Activated CD4-positive, alpha-beta T cell treated with anti-CD3 and anti-CD28 coated beads, Interleukin-2, amount 10 ng/mL, durations not matched to agents 24 days and 14 days (primary cell): ENCODE results near the gene CST1. TPM values are rescaled to one million over a fixed set of nuclear protein-coding genes. Genes with fewer than 3 reads are reported as not detected.
"Not testable (repeated sequence)": the region's sequence is repeated elsewhere in the genome, so short reads cannot be mapped to it uniquely, and the experiment has no call there.

ENCODE experiments used
- DNase-seq: peaks from one replicate; pipeline ENCODE4 v3.0.0; 2022
- H3K27ac Mint-ChIP-seq: one replicate; pipeline ENCODE4 v1.8.0; 2022; ENCODE audit warnings: mild to moderate bottlenecking, mixed read lengths
- H3K27me3 Mint-ChIP-seq: one replicate; pipeline ENCODE4 v1.8.0; 2022; ENCODE audit warnings: mixed read lengths
- H3K36me3 Mint-ChIP-seq: one replicate; pipeline ENCODE4 v1.8.0; 2022; ENCODE audit warnings: low read depth, mild to moderate bottlenecking, mixed read lengths
- H3K4me1 Mint-ChIP-seq: one replicate; pipeline ENCODE4 v1.8.0; 2021; ENCODE audit warnings: mixed read lengths
- H3K4me3 Mint-ChIP-seq: one replicate; pipeline ENCODE4 v1.8.0; 2022; ENCODE audit warnings: mild to moderate bottlenecking, moderate library complexity, mixed read lengths
- H3K9me3 Mint-ChIP-seq: one replicate; pipeline ENCODE4 v1.8.0; 2021; ENCODE audit warnings: mixed read lengths
- intact Hi-C: fragments of 100-400 bp; cut with micrococcal nuclease; formaldehyde crosslinking; loops from one replicate; pipeline ENCODE4 v1.15.1; 2023
- total RNA-seq: library from RNA; stranded (reverse); gene quantifications from 2 replicates; pipeline ENCODE4 v1.2.3, GENCODE V29; 2022

CST1 gene
- total RNA-seq, 1 donor from 2014 or later = not detected

GRCh38 chr20:23711778-23712177, 39.0 kb downstream of the CST1 start:
- H3K36me3 Mint-ChIP-seq, DNase-seq, intact Hi-C loops: not testable (repeated sequence)

GRCh38 chr20:23710771-23711170, 40.0 kb downstream of the CST1 start:
- no peak overlapping the region for H3K27ac Mint-ChIP-seq
- no peaks in the 10 kb centered on the region for H3K4me1 Mint-ChIP-seq
- H3K9me3 Mint-ChIP-seq = no peaks in the 10 kb centered on the region
- peak; percentile 40 for DNase-seq
- H3K36me3 Mint-ChIP-seq = no peaks in the 10 kb centered on the region
- no peak overlapping the region for H3K4me3 Mint-ChIP-seq
- no peaks in the 10 kb centered on the region for H3K27me3 Mint-ChIP-seq
- intact Hi-C loops = no loop called here

More at GRCh38 chr20:23711778-23712177, 39.0 kb downstream of the CST1 start:
- not testable (repeated sequence) for H3K27me3 Mint-ChIP-seq, H3K9me3 Mint-ChIP-seq, H3K4me3 Mint-ChIP-seq, H3K27ac Mint-ChIP-seq, H3K4me1 Mint-ChIP-seq

- intact Hi-C loops = no loop called here
- Mint-ChIP-seq H3K36me3 (no peaks in the 10 kb centered on the region), H3K27me3 (no peaks in the 10 kb centered on the region), H3K4me1 (no peaks in the 10 kb centered on the region), H3K4me3 (no peak overlapping the region), H3K27ac (no peak overlapping the region), H3K9me3 (no peaks in the 10 kb centered on the region)
- DNase-seq = no peak
Measured at GRCh38 chr20:23705895-23706294, 44.8 kb downstream of the CST1 start.

GRCh38 chr20:23702021-23702420, 48.7 kb downstream of the CST1 start:
- no peak for DNase-seq
- Mint-ChIP-seq H3K4me3 (no peak overlapping the region), H3K4me1 (no peaks in the 10 kb centered on the region), H3K27ac (no peak overlapping the region), H3K36me3 (no peaks in the 10 kb centered on the region), H3K27me3 (no peaks in the 10 kb centered on the region), H3K9me3 (no peaks in the 10 kb centered on the region)
- intact Hi-C loops = no loop called here

GRCh38 chr20:23700931-23701330, 49.8 kb downstream of the CST1 start:
- no peak overlapping the region for H3K27ac Mint-ChIP-seq
- H3K27me3 Mint-ChIP-seq = no peaks in the 10 kb centered on the region
- intact Hi-C loops = no loop called here
- H3K36me3 Mint-ChIP-seq = no peaks in the 10 kb centered on the region
- H3K4me1 Mint-ChIP-seq = no peaks in the 10 kb centered on the region
- DNase-seq = no peak
- no peaks in the 10 kb centered on the region for H3K9me3 Mint-ChIP-seq
- no peak overlapping the region for H3K4me3 Mint-ChIP-seq

GRCh38 chr20:23697947-23698346, 52.8 kb downstream of the CST1 start:
- H3K4me3 Mint-ChIP-seq = no peak overlapping the region
- H3K27me3 Mint-ChIP-seq = no peaks in the 10 kb centered on the region
- H3K4me1 Mint-ChIP-seq = no peaks in the 10 kb centered on the region
- H3K36me3 Mint-ChIP-seq = no peaks in the 10 kb centered on the region
- DNase-seq = peak; percentile 38
- intact Hi-C loops = no loop called here
- no peaks in the 10 kb centered on the region for H3K9me3 Mint-ChIP-seq
- no peak overlapping the region for H3K27ac Mint-ChIP-seq

Other genes starting within 250 kb of the CST1 start
- not detected in 2 replicates for gene CST9L, start 182.5 kb downstream of the CST1 start, total RNA-seq
- not detected in 2 replicates for gene CST9, start 145.0 kb downstream of the CST1 start, total RNA-seq
- gene CST3, start 113.0 kb downstream of the CST1 start, total RNA-seq = 0.72 and 0.95 TPM in 2 replicates
- gene CST4, start 61.9 kb downstream of the CST1 start, total RNA-seq = not detected in 2 replicates
- not detected in 2 replicates for gene CST2, start 75.8 kb upstream of the CST1 start, total RNA-seq
- gene CST5, start 128.8 kb upstream of the CST1 start, total RNA-seq = not detected in 2 replicates
- not detected in 2 replicates for gene GGTLC1, start 237.8 kb upstream of the CST1 start, total RNA-seq